HG02623 (cell line): ENCODE measurements around the gene ENTPD1.
"Not testable (repeated sequence)": the region's sequence is repeated elsewhere in the genome, so short reads cannot be mapped to it uniquely, and the experiment has no call there.

Experiments used
- ATAC-seq: cut with Tn5 transposase; IDR thresholded peaks from one replicate; pipeline ENCODE4 v1.9.1; 2021; ENCODE audit warnings: moderate library complexity; ENCODE audit not compliant: unreplicated experiment

Gene ENTPD1

DNA sequence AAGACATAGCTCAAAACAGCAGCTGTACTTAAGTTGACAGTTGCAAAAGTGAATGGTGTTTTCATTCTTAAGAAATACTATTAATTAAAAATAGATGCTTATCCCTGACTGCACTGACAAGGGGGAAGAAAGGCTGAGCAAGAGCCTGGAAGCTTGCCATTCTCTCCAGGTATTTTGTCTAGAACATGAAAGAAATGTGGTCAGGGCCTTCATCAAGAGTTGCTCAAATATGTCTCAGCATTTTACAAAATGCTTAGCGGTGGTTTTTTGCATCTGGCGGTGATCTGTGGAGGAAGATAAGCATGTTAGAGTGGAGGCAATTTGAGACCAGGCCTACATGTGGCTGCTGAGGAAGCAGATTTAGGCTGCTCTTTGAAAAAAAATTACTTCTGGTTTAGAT is 105.4 kb downstream of the ENTPD1 start:
- ATAC-seq = no peak

DNA sequence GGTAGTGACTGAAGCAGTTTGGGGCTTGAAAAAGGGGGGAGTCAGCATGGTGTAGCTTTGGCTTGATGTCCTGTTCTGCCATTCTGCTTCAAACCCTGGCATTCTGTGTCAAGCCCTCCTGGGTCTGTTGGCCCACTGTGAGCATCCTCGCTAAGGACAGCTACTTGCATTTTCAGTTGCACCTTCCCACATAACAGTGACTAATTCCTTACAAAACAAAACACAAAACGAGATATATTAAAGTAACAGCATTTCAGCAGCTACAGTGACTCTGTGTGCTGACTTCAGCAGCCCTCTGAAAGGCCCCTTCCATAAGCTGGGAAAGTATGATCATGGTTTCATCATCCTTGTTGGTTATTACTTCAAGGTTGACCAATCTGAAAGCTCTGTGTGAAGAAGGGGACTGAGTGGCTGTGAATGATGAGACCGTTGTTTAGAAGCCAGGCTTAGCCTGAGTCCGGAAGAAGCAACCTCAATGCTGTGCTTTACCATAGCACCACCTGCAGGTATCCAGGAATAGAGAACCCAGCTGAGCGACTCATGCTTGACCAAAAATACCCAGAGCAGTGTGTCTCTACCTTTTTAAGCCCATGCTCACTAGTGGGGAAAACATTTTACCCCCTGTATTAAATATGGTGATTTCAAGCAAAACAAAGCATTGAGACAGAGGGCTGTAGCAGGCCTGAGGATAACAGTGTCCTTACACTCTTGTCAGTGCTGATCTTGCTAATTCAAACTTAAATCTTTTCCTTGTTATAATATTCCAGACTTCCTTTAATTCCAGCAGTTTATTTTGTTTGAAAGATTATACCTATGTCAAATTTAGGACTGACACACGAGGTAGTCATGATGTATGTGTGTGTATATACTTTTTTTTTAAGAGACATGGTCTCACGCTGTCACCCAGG is 109.2 kb downstream of the ENTPD1 start:
- peak; percentile 84 for ATAC-seq

DNA sequence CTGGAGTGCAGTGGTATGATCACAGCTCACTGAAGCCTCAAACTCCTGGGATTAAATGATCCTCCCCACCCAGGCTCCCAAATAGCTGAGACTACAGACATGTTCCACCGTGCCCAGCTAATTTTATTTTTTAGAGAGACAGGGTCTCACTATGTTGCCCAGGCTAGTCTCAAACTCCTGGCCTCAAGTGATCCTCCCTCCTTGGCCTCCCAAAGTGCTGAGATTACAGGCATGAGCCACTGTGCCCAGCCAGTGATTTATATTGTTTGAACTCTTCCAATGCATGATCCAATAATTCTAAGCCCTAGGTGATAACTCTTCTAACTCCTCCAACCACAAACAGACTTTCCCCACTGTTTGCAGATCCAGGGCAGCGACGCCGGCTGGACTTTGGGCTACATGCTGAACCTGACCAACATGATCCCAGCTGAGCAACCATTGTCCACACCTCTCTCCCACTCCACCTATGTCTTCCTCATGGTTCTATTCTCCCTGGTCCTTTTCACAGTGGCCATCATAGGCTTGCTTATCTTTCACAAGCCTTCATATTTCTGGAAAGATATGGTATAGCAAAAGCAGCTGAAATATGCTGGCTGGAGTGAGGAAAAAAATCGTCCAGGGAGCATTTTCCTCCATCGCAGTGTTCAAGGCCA is 110.0 kb downstream of the ENTPD1 start:
- ATAC-seq = no peak

DNA sequence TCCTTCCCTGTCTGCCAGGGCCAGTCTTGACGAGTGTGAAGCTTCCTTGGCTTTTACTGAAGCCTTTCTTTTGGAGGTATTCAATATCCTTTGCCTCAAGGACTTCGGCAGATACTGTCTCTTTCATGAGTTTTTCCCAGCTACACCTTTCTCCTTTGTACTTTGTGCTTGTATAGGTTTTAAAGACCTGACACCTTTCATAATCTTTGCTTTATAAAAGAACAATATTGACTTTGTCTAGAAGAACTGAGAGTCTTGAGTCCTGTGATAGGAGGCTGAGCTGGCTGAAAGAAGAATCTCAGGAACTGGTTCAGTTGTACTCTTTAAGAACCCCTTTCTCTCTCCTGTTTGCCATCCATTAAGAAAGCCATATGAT is 110.5 kb downstream of the ENTPD1 start:
- ATAC-seq = no peak

DNA sequence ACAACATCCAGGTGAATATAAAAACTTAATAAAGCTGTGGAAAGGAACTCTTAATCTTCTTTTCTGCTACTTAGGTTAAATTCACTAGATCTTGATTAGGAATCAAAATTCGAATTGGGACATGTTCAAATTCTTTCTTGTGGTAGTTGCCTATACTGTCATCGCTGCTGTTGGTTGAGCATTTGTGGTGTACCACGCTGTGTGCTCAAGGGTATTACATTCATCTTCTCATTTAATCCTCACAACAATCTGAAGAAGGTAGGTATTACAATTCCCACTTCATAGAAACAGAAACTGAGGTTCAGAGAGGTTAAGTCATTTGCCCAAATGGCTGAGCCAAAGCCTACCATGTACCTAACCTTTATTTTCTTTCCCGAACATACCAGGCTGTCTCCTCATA is 111.9 kb downstream of the ENTPD1 start:
- ATAC-seq = no peak

DNA sequence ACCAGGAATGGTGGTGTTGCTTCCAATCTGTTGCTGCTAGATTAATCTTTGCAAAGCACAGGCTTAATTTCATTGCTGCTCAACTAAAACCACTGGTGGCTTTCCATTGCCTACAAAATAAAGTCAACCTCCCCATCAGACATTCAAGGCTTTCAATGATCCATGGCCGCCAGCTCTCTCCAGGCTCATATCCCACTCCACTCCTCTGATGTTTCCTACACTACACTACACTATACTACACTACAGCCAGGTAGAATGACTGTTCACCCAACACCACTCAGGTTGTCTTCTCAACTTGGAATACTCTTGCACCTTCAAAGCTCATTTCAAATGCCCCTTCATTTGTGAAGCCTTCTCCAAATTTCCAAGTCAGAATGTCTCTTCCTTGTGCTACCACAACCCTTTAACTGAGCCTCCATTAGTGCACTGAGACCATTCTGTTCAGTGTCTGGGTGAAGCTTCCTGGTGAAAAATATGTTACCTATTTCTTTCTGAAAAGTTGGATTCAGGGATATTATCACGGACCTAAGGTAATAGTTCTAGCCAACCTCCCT is 116.3 kb downstream of the ENTPD1 start:
- ATAC-seq = no peak

DNA sequence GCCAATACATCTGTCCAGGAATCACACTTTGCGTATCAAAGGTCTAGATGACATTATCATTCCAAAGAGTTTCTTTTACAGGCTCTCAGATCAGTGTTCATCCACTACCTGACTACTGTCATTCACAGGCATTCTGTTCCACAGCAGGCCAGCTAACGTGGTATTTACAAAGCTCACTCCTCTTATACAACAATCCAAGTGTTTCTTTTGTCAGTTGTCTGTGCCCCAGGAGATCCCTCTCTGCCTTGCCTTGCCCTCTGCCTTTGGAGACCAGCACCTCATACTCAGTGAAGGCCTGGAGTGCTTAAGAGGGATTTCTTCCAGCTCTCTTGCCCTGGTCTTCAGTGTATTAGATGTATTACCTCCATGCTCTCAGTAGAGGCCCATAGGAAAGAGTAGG is 117.2 kb downstream of the ENTPD1 start:
- no peak for ATAC-seq

DNA sequence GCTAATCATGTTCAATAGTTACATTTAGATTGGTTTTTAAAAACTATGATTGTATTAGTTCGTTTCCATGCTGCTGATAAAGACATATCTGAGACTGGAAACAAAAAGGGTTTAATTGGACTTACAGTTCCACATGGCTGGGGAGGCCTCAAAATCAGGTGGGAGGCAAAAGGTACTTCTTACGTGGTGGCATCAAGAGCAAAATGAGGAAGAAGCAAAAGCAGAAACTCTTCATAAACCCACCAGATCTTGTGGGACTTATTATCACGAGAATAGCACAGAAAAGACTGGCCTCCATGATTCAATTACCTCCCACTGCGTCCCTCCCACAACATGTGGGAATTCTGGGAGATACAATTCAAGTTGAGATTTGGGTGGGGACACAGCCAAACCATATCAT is 117.7 kb downstream of the ENTPD1 start:
- ATAC-seq = no peak

DNA sequence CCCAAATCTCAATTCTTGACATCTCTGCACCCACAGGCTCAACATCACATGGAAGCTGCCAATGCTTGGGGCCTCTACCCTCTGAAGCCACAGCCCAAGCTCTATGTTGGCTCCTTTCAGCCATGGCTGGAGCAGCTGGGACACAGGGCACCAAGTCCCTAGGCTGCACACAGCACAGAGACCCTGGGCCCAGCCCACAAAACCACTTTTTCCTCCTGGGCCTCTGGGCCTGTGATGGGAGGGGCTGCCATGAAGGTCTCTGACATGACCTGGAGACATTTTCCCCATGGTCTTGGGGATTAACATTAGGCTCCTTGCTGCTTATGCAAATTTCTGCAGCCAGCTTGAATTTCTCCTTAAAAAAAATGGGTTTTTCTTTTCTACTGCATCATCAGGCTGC is 118.8 kb downstream of the ENTPD1 start:
- not testable (repeated sequence) for ATAC-seq

DNA sequence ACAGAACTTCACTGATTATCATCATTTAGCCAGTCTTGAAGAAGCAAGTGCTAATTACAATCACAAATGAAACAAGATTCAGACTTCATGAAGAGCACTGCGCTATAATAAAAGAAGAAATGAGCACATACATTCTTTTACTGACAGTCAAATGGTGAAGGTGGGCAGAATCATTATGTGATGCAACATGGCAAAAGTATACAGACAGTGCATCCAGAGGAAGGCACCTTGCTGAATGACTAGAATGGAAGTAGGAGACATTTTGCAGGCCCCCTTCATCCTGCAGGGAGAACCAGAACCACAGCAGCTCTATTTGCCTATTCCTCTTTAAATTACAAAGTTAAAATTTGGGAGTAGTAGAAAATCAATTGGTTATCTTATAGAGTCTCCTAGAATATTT is 120.8 kb downstream of the ENTPD1 start:
- ATAC-seq = no peak

DNA sequence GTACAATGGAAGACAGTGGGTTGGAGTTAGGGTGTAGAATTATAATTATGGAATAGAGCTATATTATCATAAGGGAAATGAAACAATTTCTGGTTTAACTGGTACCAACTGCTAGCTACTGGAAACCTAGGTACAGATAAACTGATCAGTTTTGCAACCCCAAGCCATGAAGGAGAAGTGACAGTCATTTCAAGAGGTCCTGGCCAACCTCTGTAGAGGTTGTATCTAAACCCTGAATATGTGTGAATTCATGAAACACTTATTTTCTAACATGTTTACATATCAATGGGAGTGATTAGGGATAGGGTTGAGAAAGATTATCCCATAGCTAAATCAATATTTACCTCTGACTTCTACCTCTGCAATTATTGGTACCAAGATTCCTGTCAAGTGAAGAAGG is 121.9 kb downstream of the ENTPD1 start:
- no peak for ATAC-seq

DNA sequence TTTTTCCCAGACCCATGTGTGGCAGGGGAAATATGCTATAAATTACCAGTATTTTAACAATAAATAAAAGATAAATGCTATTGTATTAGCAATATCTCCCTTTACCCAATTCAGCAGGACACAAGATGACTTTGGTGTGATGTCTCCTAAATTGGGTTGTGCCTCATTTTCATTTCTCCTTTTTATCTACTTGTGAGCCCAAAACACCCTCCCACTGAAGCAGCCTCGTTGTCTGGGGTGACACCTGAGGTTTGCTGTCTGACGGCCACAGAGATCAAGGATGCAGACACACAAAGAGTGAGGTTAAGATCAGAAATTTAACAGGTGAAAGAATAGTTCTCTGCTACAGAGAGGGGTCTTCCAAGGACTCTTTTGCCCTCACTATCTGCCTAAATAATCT is 124.7 kb downstream of the ENTPD1 start:
- ATAC-seq = peak; percentile 51

DNA sequence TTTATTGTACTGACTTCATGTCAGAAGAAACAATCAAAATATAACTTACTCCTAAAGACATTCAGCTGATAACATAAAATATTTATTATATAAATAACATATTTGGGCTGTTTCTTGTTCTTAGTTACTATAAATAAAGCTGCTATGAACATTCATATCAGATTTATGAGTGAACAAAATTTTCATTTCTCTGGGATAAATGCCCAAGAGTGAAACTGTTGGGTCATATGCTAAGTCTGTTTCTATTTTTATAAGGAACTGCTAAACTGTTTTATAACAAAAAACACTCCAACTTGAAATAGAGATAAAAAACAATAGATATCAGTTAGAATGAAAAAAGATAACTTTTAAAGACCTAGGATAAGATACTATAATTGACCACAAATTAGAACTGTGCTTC is 125.4 kb downstream of the ENTPD1 start:
- no peak for ATAC-seq

DNA sequence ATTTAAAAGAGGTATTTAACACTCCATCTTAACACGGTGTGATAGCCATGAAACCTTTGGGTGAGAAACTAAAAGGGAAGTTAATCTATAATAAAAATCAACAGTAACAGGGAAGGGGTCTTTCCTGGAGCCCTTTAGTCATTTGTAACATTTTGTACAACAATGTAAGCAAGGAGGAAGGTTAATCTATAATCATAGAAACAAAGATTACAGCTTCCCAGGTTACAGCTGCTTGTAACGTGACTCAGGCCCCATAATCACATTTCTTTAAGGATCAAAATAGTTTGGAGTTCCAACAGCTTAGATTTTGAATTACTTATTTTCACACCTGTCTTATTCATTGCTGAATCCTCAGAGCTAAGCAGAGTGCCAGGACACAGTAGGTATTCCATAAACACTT is 133.9 kb downstream of the ENTPD1 start:
- ATAC-seq = no peak

DNA sequence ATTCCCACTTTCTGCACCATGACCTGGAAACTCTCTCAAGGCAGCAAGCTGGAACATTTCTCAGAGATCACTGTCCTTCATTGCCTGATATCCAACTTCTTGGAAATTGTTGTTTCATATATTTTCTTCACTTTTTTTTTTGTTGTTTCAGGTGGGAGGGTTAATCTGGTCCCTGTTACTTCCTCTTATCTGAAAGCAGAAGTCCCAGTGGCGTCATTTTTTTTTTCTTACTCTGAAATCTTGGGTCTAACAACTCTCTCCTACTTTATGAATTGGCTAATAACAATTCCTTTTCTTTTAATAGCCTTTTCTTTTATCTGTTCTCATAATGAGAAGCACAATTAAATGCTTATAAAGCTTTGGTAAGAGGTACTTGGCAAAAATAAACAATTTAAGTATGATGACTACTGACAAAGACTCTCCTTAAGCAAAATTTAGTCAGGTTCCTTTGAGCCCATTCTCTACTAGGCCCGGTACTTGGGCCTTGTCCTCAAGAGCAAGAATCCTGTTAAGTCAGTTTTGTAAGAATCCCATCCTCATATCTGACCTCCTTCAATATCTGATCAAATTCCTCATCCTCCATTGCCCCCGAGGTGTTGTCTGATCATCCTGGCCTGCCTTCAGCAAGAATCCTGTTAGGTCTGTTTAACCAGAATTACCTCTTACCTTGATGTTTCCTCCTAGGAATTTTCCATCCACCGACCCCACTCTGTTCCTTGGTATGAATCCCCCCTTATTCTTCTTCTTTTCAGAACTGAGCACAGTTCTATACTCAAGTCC is 140.3 kb downstream of the ENTPD1 start:
- no peak for ATAC-seq

DNA sequence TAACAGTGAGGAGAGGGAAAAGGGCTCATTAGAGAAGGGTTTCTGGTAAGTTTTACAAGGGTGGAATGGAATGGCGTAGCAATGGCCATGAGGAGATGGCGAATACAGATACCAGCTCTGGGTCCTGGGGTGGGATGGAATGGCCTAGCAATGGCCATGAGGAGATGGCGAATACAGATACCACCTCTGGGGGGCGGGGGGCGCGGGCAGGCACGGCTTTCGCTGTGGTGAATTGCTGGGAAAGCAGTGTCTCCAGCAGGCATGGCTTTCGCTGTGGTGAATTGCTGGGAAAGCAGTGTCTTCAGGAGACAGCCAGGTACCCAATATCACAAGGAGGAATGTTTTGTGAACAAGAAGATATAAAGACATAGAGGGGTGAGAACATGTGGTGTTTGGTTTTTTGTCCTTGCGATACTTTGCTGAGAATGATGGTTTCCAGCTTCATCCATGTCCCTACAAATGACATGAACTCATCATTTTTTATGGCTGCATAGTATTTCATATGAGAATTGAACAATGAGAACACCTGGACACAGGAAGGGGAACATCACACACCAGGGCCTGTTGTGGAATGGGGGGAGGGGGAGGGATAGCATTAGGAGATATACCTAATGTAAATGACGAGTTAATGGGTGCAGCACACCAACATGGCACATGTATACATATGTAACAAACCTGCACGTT is 150.1 kb downstream of the ENTPD1 start:
- not testable (repeated sequence) for ATAC-seq

DNA sequence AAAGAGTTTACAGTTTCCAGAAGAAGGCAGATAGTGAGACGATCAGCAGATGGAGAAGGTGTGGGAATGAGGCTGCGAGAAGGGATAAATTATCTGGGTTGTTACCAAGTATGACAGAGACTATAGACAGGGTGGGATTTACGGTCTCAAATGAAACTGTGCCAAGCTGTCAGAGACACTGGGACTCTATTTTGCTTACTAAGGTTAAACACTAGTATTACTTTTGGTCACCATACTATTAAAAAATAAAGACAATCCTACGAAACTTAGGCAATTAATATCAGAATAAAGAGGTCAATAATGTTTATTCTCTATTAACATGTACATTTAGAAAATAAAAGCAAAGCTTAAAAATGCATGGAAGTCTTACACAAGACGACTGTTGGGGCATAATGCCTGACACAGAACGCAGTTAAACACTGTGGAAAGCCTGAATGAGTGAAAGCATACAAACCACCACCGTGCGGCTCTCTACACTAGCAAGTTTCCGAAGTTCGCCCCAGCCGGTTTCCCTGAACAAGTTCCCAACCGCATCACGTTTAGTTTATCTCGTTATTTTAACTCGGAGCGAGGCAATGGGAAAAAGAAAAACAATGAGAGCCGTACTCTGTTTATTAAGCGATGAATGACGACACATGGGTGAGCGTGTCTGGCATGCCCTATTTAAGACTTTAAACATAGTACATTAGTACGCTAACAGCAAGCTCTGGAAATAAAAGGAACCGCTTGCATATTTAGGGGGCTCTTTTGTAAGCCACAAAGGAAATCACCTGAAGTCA is 150.9 kb downstream of the ENTPD1 start:
- peak; percentile 26 for ATAC-seq

DNA sequence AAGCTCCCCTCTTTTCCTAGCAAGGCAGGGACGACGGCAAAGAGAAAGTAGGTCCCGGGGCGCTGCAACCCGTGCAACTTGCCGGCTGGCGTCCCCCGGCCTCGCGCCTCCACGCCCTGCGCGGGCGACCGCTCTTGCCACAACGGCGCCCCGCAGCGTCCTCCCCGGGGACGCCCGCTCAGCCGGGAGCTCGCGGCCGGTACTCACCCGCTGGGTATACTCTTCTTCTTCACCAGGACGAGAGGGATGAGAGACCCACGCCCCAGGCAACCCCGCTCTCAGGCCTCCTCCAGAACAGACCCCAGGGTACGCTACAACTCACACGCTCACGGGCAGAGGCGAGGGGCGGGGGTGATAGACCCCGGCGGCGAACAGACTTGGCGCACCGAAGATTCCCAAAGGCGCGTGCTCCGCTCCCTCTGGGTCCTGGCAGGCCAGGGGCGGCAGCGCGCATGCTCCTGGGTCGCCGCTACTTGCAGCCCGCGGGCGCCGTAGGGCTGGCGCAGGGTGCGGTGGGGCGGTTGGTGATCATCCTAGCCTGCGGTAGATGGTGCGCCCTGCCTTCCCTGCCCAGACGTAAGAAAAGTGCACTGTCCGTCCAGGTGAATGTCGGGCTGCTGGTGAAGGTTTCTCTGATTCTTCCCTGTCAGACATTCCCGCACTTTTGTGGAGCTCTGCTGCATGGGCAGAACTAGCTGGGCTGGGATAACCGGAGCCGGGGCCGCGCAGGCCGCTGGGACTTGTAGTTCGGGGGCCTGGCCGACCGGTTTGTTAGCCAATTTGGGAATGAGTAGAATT is 151.7 kb downstream of the ENTPD1 start, which contains the start of gene CC2D2B:
CC2D2B (plus strand) TSS at position 520 of the 798 bp plus-strand sequence. CDS start 3,349 bp downstream, outside the sequence.
- peak; percentile 90 for ATAC-seq

DNA sequence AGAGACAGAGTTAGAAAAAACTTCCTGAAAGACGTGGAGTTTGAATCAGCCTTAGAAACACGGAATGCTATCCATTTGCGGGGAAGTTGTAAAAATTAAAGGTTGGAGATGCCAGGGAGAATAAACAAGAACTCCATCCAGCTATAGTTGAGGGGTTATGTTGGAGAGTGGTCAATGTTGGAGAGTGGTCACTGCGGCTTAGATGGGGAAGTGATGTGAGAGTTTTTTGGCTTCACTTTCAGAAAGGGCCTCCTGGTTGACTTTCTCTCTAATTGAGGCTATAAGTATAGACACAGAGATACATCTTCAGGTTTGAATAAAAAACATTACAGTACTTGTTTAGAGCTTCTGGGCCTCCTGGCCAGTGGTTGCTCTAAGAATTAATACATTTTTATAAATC is 152.5 kb downstream of the ENTPD1 start:
- ATAC-seq = no peak
